ENCODE data around the gene UGT1A10. TPM values are rescaled to one million over a fixed set of nuclear protein-coding genes. Genes with fewer than 3 reads are reported as not detected.

The UGT1A10 gene
- total and polyA plus RNA-seq, 2 of the 13 experiments (the other 11 are each of a cell fraction or from before 2014, with no cell fraction given), result not detected

DNA sequence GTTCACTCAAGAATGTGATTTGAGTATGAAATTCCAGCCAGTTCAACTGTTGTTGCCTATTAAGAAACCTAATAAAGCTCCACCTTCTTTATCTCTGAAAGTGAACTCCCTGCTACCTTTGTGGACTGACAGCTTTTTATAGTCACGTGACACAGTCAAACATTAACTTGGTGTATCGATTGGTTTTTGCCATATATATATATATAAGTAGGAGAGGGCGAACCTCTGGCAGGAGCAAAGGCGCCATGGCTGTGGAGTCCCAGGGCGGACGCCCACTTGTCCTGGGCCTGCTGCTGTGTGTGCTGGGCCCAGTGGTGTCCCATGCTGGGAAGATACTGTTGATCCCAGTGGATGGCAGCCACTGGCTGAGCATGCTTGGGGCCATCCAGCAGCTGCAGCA is 123.8 kb downstream of the UGT1A10 start, which contains the start of gene UGT1A1:
Gene UGT1A1, plus strand, starts transcription at position 228 of the 400 bp plus-strand sequence. Its CDS starts 18 bp downstream, at position 246.
- H3K4me1 ChIP-seq (ENCODE audit: insufficient read depth, low read length), result peaks cover 46% of the 10 kb centered on the region
- WGBS (ENCODE audit: low lambda C conversion rate), result 62% methylated on average over 6 of the region's 6 CpGs
- H3K9me3 ChIP-seq (ENCODE audit: low read length), result no peaks in the 10 kb centered on the region
- ATAC-seq (peak; percentile 13; the same call in 1 of the 3 replicates), FAIRE-seq (no peak), DNase-seq (ENCODE audit: low spot score) (peak; percentile 30)
- H3K9ac ChIP-seq (ENCODE audit: insufficient read depth, low read depth, low read length), result no peak within 1 kb of the TSS
- H3K27ac ChIP-seq (ENCODE audit: extremely low read length, insufficient read depth, low read length), result no peak within 1 kb of the TSS
- intact Hi-C loops (cut with micrococcal nuclease; ENCODE audit: unreplicated experiment) (no loop called here), in situ Hi-C loops (cut with HindIII; ENCODE audit: extremely low pct_ligation_motif_present, low pct_unique_long_range_greater_than_20kb) (no loop called here)
- no TSS peak for BruUV-seq (replicated peaks)
- no peaks in the 10 kb centered on the region for H3K79me2 ChIP-seq (ENCODE audit: insufficient read depth, low read length)
- H4K20me1 ChIP-seq (ENCODE audit: insufficient read depth, low read length), result no peaks in the 10 kb centered on the region
- no peaks in the 10 kb centered on the region for H3K36me3 ChIP-seq (replicated peaks in 1 of 2; ENCODE audit: control insufficient read depth in 1 of 2, insufficient read depth in 2 of 2, low read length in 2 of 2)
- H3K4me2 ChIP-seq (ENCODE audit: low read depth, low read length), result no peak within 1 kb of the TSS
- ChIA-PET CTCF (ENCODE audit: low intra/inter-chr PET ratio, low total read pairs) (no interaction called here), POLR2A (no interaction called here)
- no peak within 1 kb of the TSS for H3K4me3 ChIP-seq (replicated peaks in 1 of 3; ENCODE audit: insufficient read depth in 1 of 3, low read depth in 2 of 3, low read length in 3 of 3)
- no peak within 1 kb of the TSS for H2AFZ ChIP-seq (ENCODE audit: low read length)
- peaks cover 9 to 74% of the 10 kb centered on the region in 2 experiments; a peak in 3 of 5 replicates for H3K27me3 ChIP-seq (ENCODE audit: control insufficient read depth in 1 of 2, insufficient read depth in 2 of 2, low read length in 2 of 2)
- TF ChIP-seq ZNF274 (CRISPR knock-in tag; IDR thresholded peaks at IDR 0.05) (no peak), SRSF9 (IDR thresholded peaks at IDR 0.05; ENCODE audit: borderline replicate concordance, insufficient read depth, low read depth, low read length, poor library complexity, severe bottlenecking) (no peak), GATAD2A (CRISPR knock-in tag; IDR thresholded peaks at IDR 0.05) (0 out of 2 replicates have a peak, but pooled peaks have one; percentile 22), ZNF768 (CRISPR knock-in tag; IDR thresholded peaks at IDR 0.05) (peak; percentile 93), ZNF337 (CRISPR knock-in tag; IDR thresholded peaks at IDR 0.05; ENCODE audit: borderline replicate concordance, low read depth) (no peak), ZBTB20 (CRISPR knock-in tag; IDR thresholded peaks at IDR 0.05; ENCODE audit: borderline replicate concordance, low read depth) (peak; percentile 34; the same call in 1 of the 2 replicates), ONECUT2 (CRISPR knock-in tag; IDR thresholded peaks at IDR 0.05) (peak; percentile 78), MEF2D (CRISPR knock-in tag; IDR thresholded peaks at IDR 0.05) (0 out of 2 replicates have a peak, but pooled peaks have one; percentile 21), ZNF564 (CRISPR knock-in tag; IDR thresholded peaks at IDR 0.05) (peak; percentile 44; the same call in 1 of the 2 replicates)
- TF ChIP-seq, protein P1, sequence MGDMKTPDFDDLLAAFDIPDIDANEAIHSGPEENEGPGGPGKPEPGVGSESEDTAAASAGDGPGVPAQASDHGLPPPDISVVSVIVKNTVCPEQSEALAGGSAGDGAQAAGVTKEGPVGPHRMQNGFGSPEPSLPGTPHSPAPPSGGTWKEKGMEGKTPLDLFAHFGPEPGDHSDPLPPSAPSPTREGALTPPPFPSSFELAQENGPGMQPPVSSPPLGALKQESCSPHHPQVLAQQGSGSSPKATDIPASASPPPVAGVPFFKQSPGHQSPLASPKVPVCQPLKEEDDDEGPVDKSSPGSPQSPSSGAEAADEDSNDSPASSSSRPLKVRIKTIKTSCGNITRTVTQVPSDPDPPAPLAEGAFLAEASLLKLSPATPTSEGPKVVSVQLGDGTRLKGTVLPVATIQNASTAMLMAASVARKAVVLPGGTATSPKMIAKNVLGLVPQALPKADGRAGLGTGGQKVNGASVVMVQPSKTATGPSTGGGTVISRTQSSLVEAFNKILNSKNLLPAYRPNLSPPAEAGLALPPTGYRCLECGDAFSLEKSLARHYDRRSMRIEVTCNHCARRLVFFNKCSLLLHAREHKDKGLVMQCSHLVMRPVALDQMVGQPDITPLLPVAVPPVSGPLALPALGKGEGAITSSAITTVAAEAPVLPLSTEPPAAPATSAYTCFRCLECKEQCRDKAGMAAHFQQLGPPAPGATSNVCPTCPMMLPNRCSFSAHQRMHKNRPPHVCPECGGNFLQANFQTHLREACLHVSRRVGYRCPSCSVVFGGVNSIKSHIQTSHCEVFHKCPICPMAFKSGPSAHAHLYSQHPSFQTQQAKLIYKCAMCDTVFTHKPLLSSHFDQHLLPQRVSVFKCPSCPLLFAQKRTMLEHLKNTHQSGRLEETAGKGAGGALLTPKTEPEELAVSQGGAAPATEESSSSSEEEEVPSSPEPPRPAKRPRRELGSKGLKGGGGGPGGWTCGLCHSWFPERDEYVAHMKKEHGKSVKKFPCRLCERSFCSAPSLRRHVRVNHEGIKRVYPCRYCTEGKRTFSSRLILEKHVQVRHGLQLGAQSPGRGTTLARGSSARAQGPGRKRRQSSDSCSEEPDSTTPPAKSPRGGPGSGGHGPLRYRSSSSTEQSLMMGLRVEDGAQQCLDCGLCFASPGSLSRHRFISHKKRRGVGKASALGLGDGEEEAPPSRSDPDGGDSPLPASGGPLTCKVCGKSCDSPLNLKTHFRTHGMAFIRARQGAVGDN (CRISPR knock-in tag; IDR thresholded peaks at IDR 0.05), result peak; percentile 27; the same call in 1 of the 2 replicates
- TF ChIP-seq, protein P2, sequence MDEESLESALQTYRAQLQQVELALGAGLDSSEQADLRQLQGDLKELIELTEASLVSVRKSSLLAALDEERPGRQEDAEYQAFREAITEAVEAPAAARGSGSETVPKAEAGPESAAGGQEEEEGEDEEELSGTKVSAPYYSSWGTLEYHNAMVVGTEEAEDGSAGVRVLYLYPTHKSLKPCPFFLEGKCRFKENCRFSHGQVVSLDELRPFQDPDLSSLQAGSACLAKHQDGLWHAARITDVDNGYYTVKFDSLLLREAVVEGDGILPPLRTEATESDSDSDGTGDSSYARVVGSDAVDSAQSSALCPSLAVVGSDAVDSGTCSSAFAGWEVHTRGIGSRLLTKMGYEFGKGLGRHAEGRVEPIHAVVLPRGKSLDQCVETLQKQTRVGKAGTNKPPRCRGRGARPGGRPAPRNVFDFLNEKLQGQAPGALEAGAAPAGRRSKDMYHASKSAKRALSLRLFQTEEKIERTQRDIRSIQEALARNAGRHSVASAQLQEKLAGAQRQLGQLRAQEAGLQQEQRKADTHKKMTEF (CRISPR knock-in tag; IDR thresholded peaks at IDR 0.05), result no peak
- TF ChIP-seq, protein P3, sequence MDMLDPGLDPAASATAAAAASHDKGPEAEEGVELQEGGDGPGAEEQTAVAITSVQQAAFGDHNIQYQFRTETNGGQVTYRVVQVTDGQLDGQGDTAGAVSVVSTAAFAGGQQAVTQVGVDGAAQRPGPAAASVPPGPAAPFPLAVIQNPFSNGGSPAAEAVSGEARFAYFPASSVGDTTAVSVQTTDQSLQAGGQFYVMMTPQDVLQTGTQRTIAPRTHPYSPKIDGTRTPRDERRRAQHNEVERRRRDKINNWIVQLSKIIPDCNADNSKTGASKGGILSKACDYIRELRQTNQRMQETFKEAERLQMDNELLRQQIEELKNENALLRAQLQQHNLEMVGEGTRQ (IDR thresholded peaks at IDR 0.05; ENCODE audit: low read depth, low read length), result peak; percentile 81
- TF ChIP-seq, protein P3 (CRISPR knock-in tag; IDR thresholded peaks at IDR 0.05; ENCODE audit: borderline replicate concordance), result peak; percentile 70; the same call in 1 of the 2 replicates
